Body of pancreas (tissue), 4 donors: ENCODE results near the gene SLC41A3.

Experiments
- CTCF ChIP-seq, 7 experiments: fragments of 450-650 bp in 4 of 7; fragments of 200-600 bp in 3 of 7; sonication (generic) in 3 of 7; IDR thresholded peaks; one replicate each; pipeline ENCODE4 v1.5.1; 2016 to 2019; ENCODE audit warnings: antibody characterized with exemption in 7 of 7
- POLR2A ChIP-seq, 3 donors: fragments of 450-650 bp; IDR thresholded peaks; one replicate each; pipeline ENCODE4 v1.6.1; 2016; ENCODE audit warnings: antibody characterized with exemption in 3 of 3, mild to moderate bottlenecking in 2 of 3

- TF ChIP-seq CTCF (IDR thresholded peaks at IDR 0.05) = no peak
- TF ChIP-seq POLR2A (IDR thresholded peaks at IDR 0.05) = no peak
Measured at GRCh38 chr3:126060613-126061145, 23.2 kb downstream of the SLC41A3 start.
